GM12878 (cell line): ENCODE measurements around the gene PML.

Experiments used
- EP300 ChIP-seq, 2 experiments: fragments of 150-350 bp in 1 of 2; IDR thresholded peaks; 2 replicates each; pipeline ENCODE4 v1.6.1; 2011 to 2012; ENCODE audit warnings: low read depth in 2 of 2, low read length in 2 of 2, borderline replicate concordance in 1 of 2, improper control_type of control experiment in 1 of 2, inconsistent platforms in 1 of 2; ENCODE audit not compliant: control insufficient read depth in 1 of 2
- TF ChIP-seq, protein P1 (sequence below): IDR thresholded peaks from 2 replicates; pipeline ENCODE4 v1.6.1; 2011; ENCODE audit warnings: low read depth, low read length, improper control_type of control experiment, borderline replicate concordance

DNA sequence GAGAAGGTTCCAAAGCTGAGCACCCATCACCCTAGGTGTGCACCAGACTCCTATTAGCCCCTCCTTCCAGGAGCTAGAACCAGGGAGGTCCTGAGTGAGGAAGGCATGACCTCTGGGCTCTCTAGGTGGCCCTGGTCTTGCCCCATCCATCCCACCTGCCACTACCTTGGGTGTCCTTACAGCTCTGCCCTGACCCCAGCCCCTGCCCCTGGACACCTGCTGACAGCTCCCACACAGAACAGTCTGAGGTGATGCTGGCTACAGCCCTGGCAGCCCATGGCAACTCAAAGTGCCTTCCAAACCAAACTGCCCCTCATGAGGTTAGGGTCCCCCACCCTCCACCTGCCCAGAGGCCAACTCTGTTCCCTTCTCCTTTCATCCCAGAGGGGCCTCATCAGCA, 50.7 kb downstream of the PML start:
- TF ChIP-seq EP300 (IDR thresholded peaks at IDR 0.05; ENCODE audit: borderline replicate concordance in 1 of 2, control insufficient read depth in 1 of 2, low read depth in 2 of 2, low read length in 2 of 2), result no peak
- TF ChIP-seq, protein P1, sequence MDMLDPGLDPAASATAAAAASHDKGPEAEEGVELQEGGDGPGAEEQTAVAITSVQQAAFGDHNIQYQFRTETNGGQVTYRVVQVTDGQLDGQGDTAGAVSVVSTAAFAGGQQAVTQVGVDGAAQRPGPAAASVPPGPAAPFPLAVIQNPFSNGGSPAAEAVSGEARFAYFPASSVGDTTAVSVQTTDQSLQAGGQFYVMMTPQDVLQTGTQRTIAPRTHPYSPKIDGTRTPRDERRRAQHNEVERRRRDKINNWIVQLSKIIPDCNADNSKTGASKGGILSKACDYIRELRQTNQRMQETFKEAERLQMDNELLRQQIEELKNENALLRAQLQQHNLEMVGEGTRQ, result no peak
